Colon (tissue), 2 donors: ENCODE measurements around the gene LTC4S.
"Not testable (repeated sequence)": the region's sequence is repeated elsewhere in the genome, so short reads cannot be mapped to it uniquely, and the experiment has no call there.

Experiments used
- FAIRE-seq: peaks from 2 replicates; lab custom pipeline; 2012; peaks lifted over from hg19 to GRCh38; lab: Jason Lieb, UNC
- donor health status: control.
- donor health status: control.

LTC4S gene

DNA sequence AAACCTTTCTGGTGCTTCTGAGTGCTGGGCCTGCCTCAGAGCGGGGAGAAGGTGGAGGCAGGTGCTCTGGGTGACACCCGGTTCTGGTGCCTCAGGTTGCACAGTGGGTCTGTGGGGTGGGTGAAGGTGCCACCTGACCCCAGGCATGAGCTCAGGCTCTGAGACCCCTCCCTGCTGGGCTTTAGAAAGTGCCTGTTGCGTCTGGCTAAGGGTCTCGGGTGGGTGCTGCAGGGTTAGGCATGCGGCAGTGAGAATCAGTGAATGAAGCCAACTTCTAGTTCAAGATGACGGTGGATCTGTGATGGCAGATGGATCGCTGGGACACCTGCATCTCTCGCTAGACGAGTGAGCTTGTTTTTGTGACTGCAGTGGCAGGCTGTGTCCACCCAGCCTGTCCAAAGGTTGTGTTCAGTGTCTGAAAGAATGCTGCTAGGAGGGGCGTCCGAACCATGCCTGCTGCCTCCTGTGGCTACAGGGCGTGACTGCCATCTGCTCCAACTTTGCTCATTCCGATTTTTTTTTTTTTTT lies 31.9 kb downstream of the LTC4S start:
- FAIRE-seq, result no peak

DNA sequence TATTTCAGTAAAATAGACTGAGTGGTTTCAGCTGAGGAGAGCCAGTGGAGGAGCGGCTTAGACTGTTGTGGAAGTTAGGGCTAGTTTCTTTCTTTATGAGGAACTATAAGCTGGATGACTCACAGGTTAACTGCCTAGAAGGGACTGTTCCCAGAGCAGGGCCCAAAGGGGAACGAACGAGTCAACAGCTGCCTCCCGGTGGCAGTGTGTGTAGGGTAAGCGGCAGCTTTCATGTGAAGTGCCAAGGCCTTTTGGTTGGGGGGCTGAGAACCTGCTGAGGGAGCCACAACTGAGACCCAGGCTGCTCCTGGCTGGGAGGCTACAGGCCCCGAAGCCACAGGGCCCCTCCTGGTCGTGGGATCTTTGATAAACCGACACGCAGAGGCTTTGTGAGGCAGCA lies 33.9 kb downstream of the LTC4S start:
- FAIRE-seq, result no peak

DNA sequence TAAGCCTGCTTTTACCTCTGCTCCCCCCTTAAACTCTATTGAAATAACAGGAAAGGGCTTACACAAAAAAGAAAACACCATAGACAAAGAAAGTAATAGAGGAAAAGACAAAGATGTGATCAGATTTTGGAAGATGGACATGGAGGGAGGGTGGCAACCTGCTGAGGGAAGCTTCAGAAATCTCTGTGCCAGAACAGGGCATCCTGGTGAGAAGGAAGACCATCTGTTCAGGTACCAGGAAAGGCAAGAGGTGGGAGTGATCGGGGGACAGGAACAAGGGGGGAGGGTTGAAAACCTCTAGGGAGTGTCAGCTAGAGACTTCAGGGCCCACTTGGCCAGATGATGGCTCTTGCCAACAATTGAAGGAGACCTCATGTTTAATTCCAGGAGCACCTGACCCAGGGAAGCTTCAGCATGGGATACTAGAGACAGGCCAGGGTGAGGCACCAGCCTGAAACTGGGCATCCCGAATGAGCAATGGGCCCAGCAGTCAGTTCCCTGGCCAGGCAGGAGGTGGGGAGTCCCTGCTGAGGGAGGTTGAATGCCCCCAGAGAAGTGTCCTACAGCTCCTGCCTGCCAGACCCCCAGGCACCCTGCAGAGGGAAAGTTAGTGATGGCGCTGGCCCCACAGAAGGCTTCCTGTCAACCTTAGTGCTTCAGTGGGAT lies 35.1 kb downstream of the LTC4S start:
- FAIRE-seq, result no peak

DNA sequence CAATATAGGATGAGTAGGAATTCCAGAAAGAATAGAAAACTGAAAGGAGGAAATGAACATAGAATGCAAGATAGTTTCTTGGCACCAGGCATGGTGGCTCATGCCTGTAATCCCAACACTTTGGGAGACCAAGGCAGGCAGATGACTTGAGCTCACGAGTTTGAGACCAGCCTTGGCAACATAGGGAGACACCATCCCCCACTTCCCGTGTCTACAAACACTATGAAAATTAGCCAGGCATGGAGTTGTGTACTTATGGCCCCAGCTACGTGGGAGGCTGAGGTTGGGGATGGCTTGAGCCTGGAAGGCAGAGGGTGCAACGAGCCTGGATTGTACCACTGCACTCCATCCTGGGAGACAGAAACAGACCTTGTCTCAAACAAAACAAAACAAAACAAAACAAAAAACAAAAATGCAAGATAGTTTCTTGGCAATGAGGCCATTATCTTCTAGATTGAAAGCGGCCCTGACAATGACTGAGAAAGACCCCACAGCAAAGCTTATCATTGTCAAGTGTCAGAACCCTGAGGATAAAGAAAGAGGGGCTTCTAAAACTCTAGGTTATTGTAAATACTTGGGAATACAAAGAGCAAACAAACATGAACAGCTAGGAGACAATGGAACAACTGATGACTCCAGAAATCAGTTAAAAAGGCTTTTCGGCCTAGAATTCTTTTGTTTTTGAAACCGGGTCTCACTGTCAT lies 36.1 kb downstream of the LTC4S start:
- FAIRE-seq, result no peak

DNA sequence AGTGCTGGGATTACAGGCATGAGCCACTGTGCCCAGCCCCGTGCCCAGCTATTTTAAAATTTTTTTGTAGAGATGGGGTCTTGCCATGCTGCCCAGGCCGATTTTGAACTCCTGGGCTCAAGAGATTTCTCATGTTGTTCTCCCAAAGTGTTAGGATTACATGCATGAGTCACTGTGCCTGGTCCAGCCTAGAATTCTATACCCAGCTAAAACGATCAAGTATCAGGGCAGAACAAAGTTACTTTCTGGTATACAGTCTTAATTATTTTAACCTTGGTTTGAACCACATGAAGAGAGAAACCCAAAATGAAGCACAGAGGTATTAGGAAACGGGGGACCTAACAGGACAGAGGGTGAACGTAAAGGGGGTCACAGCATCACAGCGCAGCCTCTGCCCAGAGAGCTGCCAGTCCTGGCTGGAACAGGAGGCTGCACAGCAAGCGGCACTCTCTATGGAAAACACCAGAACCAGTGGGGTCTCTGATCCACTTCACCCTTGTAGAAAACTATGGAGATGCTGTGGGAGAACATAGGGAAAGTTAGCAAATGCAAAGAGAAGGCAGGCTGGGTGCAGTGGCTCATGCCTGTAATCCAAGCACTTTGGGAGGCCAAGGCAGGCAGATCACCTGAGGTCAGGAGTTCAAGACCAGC lies 37.2 kb downstream of the LTC4S start:
- no peak for FAIRE-seq

DNA sequence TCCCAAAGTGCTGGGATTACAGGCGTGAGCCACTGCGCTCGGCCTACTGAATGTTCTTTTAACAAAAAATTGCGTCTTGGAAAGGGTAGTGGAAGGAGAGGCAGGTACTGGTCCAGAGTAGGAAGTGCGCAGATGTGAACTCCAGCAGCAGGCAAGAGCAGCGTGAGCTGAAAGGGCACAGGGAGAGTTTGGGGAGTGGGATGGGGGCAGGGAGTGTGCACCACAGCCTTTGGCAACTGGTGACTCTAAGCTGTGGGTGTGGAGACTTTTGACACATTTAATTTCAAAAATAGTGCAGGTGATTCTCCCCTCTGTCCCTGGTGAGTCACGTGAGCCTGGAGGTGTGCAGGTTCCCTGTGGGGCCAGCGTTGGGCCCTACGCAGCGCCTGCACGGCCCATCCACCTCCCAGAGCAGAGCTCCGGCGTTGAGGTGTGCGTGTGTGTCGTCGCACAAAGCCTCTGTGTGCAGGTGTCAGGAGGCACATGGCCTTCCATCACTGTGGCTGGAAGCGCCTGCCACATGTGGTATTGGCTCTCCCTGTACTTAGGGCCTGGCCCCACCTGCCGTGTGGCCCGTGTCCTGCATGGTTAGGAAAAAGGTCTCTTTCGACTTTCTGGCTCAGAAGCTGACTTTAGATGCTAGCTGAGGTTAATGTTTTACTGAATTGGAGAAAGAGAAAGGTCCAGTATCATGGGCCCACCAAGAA lies 38.4 kb downstream of the LTC4S start:
- FAIRE-seq, result no peak

DNA sequence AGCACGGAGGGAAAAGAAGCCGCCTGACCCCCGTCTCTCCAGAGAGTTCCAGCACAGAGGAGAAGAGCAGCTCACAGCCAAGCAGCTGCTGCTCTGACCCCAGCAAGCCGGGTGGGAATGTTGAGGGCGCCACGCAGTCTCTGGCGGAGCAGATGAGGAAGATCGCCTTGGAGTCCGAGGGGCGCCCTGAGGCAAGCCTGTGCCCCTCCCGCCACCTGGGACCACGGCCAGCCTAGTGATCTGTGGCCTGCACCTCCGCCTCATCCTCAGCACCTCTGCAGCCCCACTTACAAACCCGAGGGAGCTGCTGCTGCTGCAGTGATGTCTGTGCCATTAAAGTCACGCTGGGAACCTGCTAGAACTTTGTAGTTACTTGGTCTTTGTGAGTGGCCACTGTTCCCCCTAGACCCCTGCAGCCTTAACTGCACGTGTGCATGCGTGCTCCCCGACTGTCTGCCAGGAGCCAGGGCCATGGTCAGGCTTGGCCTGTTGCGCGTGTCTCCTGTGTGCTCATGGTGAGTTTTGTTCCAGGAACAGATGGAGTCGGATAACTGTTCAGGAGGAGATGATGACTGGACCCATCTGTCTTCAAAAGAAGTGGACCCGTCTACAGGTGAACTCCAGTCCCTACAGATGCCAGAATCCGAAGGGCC lies 39.4 kb downstream of the LTC4S start:
- FAIRE-seq, result no peak

DNA sequence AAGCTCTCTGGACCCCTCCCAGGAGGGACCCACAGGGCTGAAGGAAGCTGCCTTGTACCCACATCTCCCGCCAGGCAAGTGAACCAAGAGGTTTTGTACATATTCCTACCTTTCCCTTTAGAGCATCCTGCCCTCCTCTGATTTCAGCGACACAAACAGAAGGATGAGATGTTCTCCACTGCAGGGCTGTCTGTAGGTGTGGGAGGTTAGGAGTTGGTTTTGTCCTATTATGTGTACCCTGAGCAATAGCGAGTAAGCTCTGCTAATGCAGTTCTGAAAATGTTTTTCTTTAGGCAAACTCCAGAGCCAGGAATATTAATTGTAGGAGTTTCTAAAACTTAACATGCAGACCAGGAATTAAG lies 39.9 kb downstream of the LTC4S start:
- FAIRE-seq, result no peak

DNA sequence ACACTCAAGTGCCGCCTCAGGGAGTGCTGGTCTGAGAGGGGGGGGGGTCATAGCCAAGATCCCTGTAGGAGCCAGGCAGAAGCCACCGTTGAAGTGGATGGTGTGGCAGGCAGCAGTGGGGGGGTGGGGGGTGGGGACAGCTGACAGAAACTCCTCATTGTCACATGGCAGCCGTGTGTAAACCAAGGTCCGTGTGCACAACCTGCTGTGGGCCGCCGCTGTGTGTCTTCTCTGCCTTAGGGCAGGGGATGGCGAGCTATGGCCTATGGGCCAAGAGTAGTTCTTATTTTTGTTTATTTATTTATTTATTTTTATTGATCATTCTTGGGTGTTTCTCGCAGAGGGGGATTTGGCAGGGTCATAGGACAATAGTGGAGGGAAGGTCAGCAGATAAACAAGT lies 40.3 kb downstream of the LTC4S start:
- FAIRE-seq, result no peak

DNA sequence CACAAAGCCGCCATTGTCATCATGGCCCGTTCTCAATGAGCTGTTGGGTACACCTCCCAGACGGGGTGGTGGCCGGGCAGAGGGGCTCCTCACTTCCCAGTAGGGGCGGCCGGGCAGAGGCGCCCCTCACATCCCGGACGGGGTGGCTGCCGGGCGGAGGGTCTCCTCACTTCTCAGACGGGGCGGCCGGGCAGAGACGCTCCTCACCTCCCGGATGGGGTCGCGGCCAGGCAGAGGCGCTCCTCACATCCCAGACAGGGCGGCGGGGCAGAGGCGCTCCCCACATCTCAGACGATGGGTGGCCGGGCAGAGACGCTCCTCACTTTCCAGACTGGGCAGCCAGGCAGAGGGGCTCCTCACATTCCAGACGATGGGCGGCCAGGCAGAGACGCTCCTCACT lies 41.1 kb downstream of the LTC4S start:
- not testable (repeated sequence) for FAIRE-seq

DNA sequence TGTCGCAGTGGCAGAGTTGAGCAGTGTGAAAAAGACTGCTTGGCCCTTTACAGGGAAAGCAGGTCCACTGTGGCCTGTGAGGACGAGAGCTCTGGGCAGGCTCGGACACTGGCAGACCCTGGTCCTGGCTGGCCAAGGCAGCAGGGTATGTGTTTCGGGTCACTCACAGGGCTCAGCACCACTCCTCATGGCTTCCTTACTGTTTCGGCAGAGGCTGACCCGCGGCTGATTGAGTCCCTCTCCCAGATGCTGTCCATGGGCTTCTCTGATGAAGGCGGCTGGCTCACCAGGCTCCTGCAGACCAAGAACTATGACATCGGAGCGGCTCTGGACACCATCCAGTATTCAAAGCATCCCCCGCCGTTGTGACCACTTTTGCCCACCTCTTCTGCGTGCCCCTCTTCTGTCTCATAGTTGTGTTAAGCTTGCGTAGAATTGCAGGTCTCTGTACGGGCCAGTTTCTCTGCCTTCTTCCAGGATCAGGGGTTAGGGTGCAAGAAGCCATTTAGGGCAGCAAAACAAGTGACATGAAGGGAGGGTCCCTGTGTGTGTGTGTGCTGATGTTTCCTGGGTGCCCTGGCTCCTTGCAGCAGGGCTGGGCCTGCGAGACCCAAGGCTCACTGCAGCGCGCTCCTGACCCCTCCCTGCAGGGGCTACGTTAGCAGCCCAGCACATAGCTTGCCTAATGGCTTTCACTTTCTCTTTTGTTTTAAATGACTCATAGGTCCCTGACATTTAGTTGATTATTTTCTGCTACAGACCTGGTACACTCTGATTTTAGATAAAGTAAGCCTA lies 42.6 kb downstream of the LTC4S start:
- no peak for FAIRE-seq

DNA sequence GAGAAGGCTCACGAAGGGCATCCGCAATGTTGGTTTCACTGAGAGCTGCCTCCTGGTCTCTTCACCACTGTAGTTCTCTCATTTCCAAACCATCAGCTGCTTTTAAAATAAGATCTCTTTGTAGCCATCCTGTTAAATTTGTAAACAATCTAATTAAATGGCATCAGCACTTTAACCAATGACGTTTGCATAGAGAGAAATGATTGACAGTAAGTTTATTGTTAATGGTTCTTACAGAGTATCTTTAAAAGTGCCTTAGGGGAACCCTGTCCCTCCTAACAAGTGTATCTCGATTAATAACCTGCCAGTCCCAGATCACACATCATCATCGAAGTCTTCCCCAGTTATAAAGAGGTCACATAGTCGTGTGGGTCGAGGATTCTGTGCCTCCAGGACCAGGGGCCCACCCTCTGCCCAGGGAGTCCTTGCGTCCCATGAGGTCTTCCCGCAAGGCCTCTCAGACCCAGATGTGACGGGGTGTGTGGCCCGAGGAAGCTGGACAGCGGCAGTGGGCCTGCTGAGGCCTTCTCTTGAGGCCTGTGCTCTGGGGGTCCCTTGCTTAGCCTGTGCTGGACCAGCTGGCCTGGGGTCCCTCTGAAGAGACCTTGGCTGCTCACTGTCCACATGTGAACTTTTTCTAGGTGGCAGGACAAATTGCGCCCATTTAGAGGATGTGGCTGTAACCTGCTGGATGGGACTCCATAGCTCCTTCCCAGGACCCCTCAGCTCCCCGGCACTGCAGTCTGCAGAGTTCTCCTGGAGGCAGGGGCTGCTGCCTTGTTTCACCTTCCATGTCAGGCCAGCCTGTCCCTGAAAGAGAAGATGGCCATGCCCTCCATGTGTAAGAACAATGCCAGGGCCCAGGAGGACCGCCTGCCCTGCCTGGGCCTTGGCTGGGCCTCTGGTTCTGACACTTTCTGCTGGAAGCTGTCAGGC lies 43.6 kb downstream of the LTC4S start:
- FAIRE-seq, result no peak

DNA sequence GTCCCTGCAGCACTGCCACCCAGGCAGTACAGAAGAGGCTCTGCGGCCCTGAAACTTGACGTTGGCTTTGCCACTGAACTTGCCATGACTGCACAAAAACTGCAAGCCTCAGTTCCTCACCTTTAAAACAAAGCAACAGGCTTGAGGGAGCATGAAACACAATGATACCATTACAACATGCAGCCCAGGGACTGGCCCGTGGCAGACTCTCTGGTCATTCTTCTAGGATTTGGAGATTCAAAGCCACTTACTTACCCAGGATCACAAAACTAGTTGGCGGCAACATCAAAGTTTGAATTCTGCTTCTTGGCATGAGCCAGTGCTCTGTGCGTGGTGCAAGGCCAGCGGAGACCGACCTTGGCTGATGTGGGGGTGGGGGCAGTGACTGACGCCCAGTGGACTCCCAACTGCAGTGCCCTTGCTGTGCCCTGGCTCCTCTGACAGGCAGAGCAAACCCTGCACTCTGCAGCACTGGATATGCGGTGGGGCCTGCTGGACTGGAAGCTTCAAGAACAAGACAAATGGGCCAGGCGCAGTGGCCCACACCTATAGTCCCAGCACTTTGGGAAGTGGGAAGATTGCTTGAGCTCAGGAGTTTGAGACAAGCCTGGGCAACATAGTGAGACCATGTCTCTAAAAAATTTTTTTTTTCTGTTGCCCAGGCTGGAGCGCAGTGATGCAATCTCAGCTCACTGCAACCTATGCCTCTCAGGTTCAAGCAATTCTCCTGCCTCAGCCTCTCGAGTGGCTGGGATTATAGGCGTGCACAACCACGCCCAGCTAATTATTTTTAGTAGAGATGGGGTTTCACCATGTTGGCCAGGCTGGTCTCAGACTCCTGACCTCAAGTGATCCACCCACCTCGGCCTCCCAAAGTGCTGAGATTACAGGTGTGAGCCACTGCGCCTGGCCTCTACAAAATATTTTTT lies 45.8 kb downstream of the LTC4S start:
- no peak for FAIRE-seq

DNA sequence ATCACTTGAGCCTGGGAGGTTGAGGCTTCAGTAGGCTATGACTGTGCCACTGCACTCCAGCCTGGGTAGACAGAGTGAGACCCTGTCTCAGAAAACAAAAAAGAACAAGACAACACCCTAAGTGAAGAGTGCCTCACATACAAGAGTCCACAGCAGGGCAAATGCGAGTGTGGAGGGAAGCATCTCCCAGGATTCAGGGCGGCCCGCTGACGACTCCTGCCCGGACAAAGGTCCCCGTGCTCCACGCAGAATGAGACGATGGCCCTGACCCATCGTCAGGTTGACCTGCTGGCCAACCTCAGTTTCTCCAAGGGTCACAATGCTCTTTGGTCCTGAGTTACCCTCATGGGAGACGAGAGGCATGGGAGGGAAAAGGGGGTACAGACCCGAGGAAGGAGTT lies 46.5 kb downstream of the LTC4S start:
- no peak for FAIRE-seq

DNA sequence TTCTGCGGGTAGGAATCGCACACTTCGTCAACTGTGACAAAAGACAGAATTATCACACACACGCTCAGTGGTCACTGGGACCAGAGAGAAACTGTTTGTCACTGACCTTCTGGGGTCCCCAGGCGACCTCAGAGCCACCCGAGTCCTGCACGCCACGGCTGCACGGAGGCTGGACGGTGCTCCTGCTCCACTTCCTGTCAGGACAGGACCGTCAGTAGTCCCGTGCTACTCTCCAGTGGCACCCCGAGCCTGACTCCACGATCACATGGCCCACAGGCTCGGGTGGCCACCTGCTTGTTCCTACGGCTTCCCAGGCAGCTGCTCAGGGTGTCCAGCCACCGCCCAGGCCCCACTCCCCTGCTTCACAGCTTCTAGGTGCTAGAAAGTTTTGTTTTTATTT lies 47.0 kb downstream of the LTC4S start:
- no peak for FAIRE-seq

DNA sequence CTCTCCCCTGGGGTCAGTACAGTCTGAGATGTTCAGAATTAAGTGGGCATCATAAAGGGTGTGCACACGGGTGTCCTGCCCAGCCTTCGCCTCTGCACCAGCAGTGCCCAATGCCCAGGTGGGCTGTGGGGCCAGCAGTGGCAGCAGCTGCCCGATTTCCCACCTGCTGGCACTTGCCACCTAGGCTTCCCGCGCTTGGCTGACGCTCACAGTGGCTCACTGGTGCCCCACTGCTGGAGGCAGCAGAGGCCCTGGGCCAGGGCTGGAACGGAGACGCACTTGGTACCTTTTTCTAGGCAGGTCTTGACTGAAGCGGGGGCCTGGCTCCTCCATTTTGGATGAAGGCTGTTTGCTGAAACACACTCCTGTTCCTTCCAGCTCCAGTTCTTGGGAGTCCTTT lies 47.8 kb downstream of the LTC4S start:
- FAIRE-seq, result no peak
